Amniotic epithelial cell (primary cell): ENCODE measurements around the gene RPS6KA3.
A peak's percentile ranks its signal among the peaks of the same experiment; 100 is the strongest.
"Not testable (repeated sequence)": the region's sequence is repeated elsewhere in the genome, so short reads cannot be mapped to it uniquely, and the experiment has no call there.

Experiments used
- DNase-seq: peaks from one replicate; pipeline ENCODE4 v3.0.0-alpha.2; 2010; ENCODE audit warnings: low read depth

Gene RPS6KA3

DNA sequence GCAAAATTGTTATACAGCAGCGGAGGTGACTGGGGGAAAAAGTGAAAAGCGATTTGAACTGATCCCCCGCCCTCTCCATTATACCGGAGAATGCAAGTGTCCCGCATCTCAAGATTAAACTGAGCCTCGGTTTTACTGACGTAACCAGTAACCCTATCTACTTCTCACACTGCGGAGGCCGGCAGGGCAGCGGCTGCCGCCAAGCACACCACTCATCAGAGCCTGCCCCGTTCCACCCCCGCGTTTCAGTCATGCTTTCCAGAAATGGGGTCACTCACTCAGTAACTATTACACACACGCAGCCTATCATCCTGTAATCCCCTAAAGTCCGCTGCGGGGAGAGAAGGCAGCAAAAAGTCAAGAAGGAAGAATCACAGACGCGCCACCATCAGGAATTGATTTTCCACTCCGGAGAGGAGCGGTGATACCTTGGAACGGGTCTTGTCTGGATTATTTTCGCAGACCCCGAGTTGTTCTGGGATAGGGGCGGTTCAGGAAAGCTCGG lies 1.4 kb downstream of the RPS6KA3 start:
- peak; percentile 92 for DNase-seq

DNA sequence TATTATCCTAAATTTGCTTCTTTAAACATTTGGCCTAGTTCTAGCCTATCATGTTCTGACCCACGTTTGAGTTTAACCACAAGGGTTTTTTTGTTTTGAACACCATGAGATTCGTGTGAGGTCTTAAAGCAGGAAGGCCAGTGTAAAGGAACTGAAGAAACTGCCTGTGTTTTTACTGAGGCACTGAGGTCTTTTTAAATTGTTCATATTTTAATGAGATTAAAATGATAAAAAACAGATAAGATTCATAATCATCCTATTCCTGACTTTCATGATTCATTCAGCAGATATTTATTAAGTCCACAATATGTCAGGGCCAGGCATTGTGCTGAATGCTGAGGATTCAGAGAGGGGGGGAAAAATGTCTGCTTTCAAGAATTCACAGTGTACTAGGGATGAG lies 3.2 kb downstream of the RPS6KA3 start:
- DNase-seq = peak; percentile 86

DNA sequence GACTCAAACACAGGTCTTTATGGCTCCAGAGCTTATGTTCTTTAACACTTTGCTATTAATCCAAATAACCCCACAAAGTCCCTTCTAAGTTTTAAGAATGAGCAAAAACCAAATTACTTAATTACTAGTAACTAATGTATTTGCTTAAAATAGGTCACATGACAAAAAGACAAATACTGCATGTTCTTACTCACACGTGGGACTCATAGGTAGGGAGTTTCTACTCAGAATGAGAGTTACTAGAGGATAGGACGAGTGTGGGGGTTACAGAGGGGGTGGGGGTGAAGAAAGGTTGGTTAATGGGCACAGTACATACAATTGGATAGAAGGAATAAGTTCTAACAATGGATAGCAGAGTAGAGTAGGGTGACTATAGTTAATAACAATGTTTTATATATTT lies 5.8 kb downstream of the RPS6KA3 start:
- no peak for DNase-seq

DNA sequence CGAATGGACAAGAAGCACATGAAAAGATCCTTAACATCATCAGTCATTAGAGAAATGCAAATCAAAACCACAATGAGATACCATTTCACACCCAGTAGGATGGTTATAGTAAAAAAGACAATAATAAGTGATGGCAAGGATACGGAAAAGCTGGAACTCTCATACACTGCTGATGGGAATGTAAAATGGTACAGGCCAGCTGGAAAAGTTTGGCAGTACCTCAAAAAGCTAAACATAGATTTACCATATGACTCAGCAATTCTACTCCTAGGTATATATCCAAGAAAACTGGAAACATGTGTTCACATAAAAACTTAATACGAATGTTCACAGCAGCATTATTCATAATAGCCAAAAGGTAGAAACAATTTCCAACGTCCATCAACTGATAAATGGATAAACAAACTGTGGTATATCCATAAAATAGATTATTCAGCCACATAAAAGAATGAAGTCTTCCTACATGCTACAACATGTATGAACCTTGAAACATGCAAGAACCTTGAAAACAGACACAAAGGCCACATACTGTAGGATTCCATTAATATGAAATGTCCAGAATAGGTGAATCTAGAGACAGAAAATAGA lies 11.9 kb downstream of the RPS6KA3 start:
- DNase-seq = no peak

DNA sequence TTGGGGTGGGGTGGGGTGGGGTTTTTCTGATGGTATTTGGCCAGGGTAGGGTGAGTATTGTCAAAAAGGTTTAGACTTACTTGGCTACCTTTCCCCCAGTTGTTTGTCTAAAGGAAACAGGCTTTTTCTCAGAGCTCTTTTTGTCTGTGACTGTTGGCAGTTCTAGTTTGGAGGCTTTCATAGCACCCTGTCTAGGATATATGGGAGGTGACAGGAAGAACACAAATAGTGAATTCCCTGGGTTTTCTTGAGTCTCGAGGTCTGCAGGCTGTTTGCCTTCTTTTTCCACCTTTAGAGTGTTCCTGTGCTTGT lies 13.5 kb downstream of the RPS6KA3 start:
- no peak for DNase-seq

DNA sequence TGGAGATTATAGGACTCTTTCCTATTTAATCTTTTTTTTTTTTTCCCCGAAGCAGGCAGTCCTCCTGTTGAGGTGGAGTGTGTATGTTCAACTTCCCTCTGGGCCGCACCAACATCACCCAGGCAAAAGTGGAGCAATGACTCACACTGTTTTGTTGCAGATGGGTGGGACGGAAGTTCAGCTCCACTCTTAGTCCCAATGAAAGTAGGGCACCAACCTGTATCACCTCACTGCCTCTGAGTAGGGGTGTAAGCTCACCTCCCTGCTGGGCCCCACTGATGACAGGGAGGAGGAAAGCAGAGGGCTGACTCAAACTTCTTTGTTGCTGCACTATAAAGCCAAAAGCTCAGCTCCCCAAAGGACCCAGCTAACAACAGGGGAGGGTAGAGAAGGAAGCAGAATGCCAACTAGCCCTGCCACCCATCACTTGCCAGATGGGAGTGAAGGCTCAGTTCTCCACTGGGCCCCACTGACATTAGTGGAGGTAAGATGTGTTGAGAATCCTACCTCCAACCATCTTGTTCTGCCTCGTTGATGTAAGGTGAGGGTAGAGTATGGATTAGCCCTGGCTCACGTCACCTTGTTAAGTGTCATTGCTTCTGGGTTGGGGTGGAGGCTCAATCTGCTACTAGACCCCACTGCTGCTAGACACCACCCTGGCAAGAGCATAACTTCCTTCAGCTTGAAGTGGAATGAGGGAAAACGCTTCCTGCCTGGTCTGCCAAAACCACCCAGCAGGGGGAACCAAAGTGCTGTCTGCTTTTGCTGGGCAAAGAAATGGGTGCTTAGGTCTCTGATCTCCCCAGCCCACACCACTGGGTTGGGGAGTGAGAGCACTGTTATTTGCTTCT lies 14.1 kb downstream of the RPS6KA3 start:
- DNase-seq = no peak

DNA sequence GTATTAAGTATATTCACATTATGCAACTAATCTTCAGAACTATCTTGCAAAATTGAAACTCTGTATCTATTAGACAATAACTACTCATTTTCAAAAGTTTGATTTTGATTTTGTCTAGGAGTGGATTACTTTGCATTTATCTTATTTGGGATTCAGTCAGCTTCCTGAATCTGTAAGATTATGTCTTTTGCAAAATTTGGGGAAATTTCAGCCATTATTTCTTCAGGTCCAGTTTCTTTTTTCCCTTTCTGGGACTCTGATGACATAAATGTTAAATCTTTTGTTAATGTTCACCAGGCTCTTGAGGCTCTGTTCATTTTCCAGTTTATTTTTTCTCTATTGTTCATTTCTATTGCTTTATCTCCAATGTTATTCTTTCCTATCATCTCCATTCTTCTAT lies 15.0 kb downstream of the RPS6KA3 start:
- no peak for DNase-seq

DNA sequence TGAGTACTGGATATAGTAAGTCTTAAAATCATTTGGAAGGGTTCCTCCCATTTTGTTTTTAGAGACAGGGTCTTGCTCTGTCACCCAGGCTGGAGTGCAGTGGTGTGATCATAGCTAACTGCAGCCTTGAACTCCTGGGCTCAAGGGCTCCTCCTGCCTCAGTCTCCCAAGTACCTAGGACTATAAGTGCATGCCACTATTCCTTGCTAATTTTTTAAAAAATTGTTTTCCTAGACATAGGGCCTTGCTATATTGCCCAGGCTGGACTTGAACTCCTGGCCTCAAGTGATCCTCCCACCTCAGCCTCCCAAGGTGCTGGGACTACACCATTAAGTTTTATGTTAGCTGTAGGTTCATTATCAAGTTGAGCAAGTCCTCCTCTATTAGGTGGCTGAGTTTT lies 16.6 kb downstream of the RPS6KA3 start:
- not testable (repeated sequence) for DNase-seq

DNA sequence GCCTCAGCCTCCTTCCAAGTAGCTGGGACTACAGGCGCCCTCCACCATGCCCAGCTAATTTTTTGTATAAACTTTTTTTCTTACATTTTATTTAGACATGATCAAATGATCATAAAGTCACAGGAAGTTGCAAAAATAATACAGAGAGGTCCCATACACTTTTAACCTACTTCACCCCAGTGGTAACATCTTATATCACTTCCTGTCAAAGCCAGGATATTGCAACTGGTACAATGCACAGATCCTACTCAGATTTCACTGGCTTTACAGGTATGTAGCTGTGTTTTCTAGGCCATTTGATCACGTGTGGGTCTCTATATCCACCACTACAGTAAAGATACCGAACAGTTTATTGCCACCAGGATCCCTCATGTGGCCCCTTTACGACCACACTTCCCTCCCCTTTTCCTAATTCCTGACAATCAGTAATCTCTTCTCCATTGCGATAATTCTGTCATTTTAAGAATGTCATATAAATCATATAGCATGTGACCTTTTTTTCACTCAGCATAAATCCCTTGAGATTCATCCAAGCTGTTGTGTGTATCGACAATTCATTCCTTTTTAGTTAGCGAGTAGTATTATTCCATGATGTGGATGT lies 18.0 kb downstream of the RPS6KA3 start:
- DNase-seq = no peak

DNA sequence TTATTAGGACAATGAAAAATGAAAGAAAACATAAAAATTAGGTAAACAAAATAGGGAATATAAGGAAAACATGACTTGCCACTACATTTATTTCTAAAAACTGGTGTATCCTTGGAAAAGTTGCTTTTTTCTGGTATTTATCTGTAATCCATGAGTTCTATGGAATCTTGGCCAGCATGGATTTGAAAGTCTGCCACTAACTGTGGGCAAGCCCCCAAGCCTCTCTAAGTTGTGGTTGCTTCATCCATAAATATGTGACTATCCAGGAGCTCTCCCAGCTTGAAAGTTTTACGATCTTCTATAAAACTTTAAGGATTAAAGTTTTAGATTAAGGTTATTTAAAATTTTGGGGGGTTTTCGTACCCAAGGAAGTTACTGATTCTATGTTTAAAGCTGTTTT lies 21.8 kb downstream of the RPS6KA3 start:
- DNase-seq = no peak

DNA sequence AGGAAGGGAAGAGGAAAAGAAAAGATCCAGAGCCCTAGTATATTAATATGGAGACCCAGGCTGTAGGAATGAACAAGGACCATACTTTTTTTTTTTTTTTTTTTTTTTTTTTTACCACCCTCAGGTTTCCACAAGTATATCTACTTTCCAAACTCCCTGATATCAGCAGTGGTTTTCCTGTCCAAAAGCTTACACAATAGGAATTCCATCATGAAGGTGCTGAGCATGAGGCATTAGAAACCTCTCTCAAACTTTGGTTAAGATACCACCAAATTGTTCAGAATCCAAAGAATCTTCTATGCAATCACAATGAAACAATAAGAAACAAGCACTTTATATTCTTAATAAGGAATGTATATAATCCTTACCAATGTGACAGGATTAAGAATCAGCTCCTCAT lies 26.5 kb downstream of the RPS6KA3 start:
- DNase-seq = peak; percentile 57

DNA sequence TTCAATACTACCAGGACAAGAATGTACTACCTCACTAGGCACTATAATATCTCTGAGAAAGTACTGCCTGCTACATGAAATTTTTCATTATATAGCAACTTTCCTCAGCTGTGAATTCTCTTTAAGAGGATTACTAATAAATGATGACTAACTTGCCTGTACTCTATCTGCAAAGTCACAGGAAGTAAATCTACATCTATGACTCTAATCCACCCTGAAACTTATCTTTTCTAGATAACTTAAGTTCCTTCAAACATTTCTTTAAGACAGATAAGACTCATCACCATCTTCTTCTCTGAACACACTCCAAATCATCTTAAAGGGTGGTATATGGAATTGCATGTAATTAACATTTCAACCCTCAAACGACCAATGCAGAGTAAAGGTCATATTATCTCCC lies 28.8 kb downstream of the RPS6KA3 start:
- peak; percentile 56 for DNase-seq

DNA sequence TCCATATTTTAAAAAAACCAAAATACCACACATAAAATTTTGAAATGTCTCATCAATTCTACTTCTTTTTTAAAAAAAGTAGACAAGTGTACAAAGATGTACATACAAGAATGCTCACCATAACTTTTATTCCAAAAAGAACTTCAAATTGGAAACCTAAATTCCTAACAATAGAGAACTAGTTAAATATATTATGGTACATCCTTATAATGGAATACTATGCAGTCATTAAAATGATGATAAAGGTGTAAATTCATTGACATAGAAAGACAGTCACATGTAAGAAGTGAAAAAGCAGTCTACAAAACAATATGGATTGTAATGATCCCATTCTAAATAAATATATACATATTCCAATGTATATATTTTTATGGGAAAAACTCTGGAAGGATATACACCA lies 31.0 kb downstream of the RPS6KA3 start:
- no peak for DNase-seq

DNA sequence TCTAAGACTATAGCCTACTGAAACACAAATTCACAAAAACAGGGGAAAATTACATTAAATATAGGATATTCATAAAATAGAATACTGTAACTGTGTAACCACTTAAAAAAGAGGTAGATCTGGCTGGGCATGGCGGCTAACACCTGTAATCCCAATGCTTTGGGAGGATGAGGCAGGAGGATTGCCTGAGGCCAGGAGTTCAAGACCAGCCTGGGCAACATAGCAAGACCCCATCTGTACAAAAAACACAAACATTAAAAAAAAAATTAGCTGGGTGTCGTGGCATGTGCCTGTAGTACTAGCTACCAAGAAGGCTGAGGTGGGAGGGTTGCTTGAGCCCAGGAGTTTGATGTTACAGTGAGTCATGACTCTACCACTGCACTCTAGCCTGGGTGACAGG lies 33.4 kb downstream of the RPS6KA3 start:
- DNase-seq = no peak

DNA sequence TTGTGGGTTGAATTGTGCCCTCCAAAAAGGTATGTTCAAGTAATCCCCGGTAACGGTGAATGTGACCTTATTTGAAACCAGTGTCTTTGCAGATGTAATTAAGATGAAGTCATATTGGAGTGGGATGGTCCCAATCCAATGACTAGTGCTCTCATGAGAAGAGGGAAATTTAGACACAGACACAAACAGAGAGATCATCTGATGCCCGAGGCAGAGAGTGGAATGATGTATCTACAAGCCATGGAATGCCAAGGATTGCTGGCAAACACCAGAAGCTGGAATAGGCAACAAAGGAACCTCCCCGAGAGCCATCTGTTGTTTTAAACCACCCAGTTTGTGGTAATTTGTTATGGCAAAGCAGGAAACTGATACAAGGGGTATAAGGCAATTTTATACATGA lies 35.1 kb downstream of the RPS6KA3 start:
- no peak for DNase-seq

DNA sequence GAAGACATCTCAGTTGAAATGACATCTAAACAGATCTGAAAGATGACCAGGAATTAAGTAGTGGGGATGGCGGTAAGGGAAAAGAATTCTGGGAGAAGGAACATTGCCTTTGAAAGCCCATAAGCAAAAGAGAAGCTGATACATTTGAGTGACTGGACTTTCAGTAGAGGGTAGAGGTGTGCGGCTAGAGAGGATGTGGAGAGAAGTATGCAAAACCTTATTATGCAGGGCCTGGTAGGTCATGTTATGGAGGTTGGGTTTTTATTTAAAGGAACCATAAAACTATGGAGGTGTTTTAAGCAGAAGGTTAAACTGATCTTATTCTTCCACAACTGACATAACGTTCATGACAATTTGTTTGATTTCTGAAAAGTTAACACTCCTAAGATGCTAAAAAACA lies 36.3 kb downstream of the RPS6KA3 start:
- no peak for DNase-seq

DNA sequence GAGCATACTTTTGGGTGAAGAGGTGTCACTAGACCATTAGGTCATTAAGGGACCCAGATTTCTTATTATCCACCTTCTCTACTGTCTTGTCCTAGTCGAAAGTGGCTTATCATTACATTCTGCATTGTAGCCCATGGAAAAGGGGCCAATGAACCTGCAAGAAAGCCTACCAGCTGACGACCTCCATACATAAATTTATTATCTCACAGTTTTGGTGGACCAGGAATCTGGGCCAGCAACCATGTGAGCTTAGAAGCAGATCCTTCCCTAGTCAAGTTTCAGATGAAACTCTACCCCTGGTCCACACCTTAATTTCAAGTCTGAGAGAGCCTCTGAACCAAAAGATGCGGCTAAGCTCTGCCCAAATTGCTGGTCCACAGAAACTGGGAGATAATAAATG lies 37.6 kb downstream of the RPS6KA3 start:
- no peak for DNase-seq

DNA sequence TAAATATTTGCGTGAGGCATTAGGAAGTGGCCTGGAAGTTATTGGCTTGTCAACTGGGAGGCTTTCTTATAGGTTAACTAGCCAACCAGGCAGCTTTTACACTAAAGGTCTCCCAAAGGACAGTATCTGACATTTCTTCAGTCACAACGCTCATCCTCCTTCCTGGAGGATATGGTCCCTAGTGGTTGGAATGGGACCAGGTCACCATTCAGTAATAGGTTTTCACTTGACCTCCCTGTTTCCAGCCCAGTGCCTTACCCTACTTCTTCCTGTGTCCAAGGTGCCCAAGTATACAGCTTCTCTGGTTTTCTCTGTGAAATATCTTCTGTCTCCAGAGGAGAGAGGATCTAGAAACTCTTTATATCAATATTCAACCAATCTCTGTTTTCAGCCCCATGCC lies 38.5 kb downstream of the RPS6KA3 start:
- DNase-seq = no peak

DNA sequence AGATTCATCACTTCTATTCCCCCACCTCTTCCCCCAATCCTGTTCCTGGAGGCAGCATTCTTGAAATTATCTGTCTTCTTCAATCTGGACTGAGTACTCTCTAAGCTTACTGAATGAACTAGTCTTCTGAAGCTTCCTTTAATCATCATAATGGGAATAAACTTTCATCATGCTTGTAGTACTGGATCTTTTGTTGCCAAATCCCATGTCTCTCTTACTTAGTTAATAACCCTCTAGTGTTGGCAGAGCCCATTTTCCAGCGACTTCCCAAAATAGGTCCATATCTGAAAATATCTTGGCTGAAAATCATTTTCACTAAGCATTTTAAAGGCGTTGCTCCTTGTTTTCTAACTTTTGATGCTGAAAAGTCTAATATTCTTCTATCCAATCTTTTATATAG lies 39.6 kb downstream of the RPS6KA3 start:
- DNase-seq = no peak

DNA sequence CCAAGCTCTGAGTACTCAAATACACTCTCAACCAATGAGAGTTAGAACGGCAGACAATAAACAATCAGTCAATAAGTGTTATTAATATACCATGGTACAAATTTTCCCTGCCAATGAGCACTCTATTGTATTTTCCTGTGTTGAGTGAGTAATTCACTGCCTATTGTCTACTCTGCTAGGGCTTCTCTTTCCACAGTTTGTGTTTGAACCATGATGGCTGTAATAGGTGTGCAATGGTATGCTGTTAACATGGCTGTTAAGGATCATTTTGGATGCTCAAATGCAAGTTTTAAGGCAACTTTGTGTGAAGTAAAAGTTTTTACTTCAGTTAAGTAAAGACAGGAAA lies 41.2 kb downstream of the RPS6KA3 start:
- no peak for DNase-seq

DNA sequence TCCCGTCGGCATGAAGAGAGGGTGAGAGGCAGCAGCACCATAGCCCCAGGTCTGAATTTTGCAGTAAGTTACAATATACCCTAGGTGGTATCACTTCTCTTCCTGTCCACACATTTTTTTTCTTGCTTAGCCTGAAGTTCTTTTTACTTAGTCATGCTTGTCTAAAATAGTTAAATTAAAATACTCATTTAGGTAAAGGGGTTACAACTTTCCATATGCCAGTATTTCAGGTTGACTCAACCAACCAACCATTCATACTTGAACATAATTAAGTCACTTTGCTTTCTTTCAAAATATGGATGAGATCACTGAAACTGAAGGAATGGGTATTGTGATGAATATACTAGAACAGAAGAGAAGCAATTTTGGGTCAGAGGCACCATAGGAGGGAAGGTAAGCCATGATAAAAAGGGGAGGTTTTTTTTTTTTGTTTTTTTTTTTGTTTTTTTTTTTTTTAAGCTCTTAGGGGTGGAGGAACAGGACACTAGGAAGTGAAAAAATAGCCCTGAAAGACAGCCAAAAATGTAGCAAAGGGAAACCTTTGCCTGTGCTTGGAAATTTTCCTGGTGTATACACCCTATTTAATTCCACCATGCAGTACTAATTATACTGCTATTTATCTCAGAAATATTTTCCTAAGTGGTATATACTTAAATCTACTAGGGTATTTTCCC lies 41.8 kb downstream of the RPS6KA3 start:
- DNase-seq = peak; percentile 21

DNA sequence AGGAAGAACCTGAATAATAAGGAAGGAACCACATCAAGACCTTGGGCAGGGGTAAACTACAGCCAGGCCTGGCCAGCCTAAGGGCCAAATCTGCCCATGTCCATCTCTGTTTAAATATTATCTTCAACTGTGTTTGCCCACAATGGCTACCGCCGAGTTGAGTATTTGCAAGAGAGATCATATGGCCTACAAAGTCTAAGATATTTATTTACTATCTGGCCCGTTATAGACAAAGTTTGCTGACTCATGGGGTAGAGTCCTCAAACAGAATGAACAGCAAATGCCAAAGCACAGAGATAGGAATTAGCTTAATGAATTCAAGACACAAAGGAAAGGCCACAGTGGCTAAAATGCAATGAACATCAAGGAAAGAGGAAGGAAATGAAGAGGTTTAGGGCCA lies 44.8 kb downstream of the RPS6KA3 start:
- no peak for DNase-seq
